ENCODE results near the gene CS.
A peak's percentile ranks its signal among the peaks of the same experiment; 100 is the strongest.

The CS gene

GRCh38 chr12:56242986-56243385, 57.1 kb downstream of the CS start:
- DNase-seq, result no peak

- no peak for DNase-seq
Observed at GRCh38 chr12:56241424-56242303, 58.5 kb downstream of the CS start.

- no peak for DNase-seq
Observed at GRCh38 chr12:56237552-56237951, 62.6 kb downstream of the CS start.

- DNase-seq, result no peak
Observed at GRCh38 chr12:56236985-56237384, 63.1 kb downstream of the CS start.

- no peak for DNase-seq
Observed at GRCh38 chr12:56236091-56236490, 64.0 kb downstream of the CS start.

- DNase-seq, result no peak
Observed at GRCh38 chr12:56234746-56235436, 65.2 kb downstream of the CS start.

- DNase-seq, result no peak
Observed at GRCh38 chr12:56231184-56231582, 68.9 kb downstream of the CS start.

GRCh38 chr12:56230432-56231183, 69.5 kb downstream of the CS start:
- no peak for DNase-seq

- DNase-seq, result no peak
Observed at GRCh38 chr12:56229916-56230431, 70.2 kb downstream of the CS start, which contains the start of gene SLC39A5. Gene SLC39A5, plus strand, starts transcription at chr12:56230051. Its CDS starts 1,224 bp downstream, at chr12:56231275.

- no peak for DNase-seq
Observed at GRCh38 chr12:56229082-56229481, 71.0 kb downstream of the CS start.

- DNase-seq, result no peak
Observed at GRCh38 chr12:56224954-56225353, 75.2 kb downstream of the CS start.

GRCh38 chr12:56224102-56224701, 75.9 kb downstream of the CS start, which contains the start of gene NABP2:
Gene NABP2, plus strand, starts transcription at chr12:56224342. Its CDS starts 515 bp downstream, at chr12:56224857.
- peak; percentile 97 for DNase-seq

- no peak for DNase-seq
Observed at GRCh38 chr12:56223571-56224101, 76.5 kb downstream of the CS start.

GRCh38 chr12:56222531-56222895, 77.6 kb downstream of the CS start:
- no peak for DNase-seq

- DNase-seq, result peak; percentile 94
Observed at GRCh38 chr12:56221757-56222530, 78.2 kb downstream of the CS start, which contains the start of gene RNF41. Gene RNF41, minus strand, starts transcription at chr12:56221922. Its CDS starts 7,875 bp downstream, at chr12:56214047.

All from kidney glomerular epithelial cell (primary cell).